NCI-H146 treated with DMSO at 0.1 percent for 48 hours (cell line): Measurements from ENCODE around the gene EARS2.
"Not testable (repeated sequence)": the region's sequence is repeated elsewhere in the genome, so short reads cannot be mapped to it uniquely, and the experiment has no call there.

ENCODE experiments used
- DNase-seq: peaks from one replicate; lab custom pipeline; 2025; ENCODE audit not compliant: unreplicated experiment; lab: John Stamatoyannopoulos, UW

The EARS2 gene

GRCh38 chr16:23485257-23485614, 71.9 kb downstream of the EARS2 start:
- no peak for DNase-seq

GRCh38 chr16:23484510-23485256, 72.5 kb downstream of the EARS2 start:
- no peak for DNase-seq

- not testable (repeated sequence) for DNase-seq
Measured at GRCh38 chr16:23483492-23483891, 73.7 kb downstream of the EARS2 start.

- no peak for DNase-seq
Measured at GRCh38 chr16:23482778-23483177, 74.4 kb downstream of the EARS2 start.

GRCh38 chr16:23480257-23480656, 76.9 kb downstream of the EARS2 start:
- no peak for DNase-seq

GRCh38 chr16:23479138-23479537, 78.0 kb downstream of the EARS2 start:
- DNase-seq: no peak

DNA sequence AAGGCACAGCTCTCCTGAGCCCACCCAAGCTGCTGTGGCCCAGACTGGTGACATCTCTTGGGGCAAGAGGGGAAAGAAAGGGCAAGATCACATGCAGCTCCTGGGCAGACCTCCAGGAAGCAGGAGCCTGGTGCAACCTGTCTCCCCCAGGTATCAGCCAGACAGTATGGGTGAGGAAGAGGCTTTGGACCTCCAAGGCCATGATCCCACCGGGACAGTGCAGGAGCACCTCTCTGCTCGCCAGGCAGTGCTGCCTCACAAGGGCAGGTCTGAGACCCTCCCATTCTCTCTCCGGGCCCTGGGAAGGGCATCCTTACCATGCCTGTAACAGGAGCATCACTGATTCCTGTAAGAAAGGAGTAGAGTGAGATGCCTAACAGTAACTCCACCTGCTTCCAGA, 78.6 kb downstream of the EARS2 start:
- no peak for DNase-seq

GRCh38 chr16:23476289-23476688, 80.9 kb downstream of the EARS2 start:
- no peak for DNase-seq
